B cell (primary cell): ENCODE data around the gene HIP1. TPM values are rescaled to one million over a fixed set of nuclear protein-coding genes. Genes with fewer than 3 reads are reported as not detected.

ENCODE experiments used
- ATAC-seq: fragments of 200-7000 bp; cut with Tn5 transposase; one replicate; pipeline ENCODE4 v1.10.0; 2021; ENCODE audit warnings: low read depth, mild to moderate bottlenecking, moderate number of reproducible peaks, moderate library complexity
- CTCF ChIA-PET: fragments of 350-600 bp; sonication (Branson Sonifier 250); formaldehyde crosslinking; loops from one replicate; lab custom pipeline; 2021; ENCODE audit warnings: antibody characterized with exemption, inconsistent platforms; lab: Charles Lee
- POLR2A ChIA-PET: fragments of 350-600 bp; sonication (Branson Sonifier 250); formaldehyde crosslinking; loops from one replicate; lab custom pipeline; 2021; ENCODE audit warnings: antibody characterized with exemption; lab: Charles Lee
- DNase-seq: peaks from one replicate; pipeline ENCODE4 v3.0.0; 2013
- H2AFZ ChIP-seq: 2 replicates; pipeline ENCODE4 v1.6.1; 2012; ENCODE audit warnings: mild to moderate bottlenecking, low read depth, low read length; ENCODE audit not compliant: insufficient read depth, poor library complexity, severe bottlenecking
- H3K27ac ChIP-seq, 2 donors: 1 replicate in 1 of 2; 2 replicates in 1 of 2; pipeline ENCODE4 v1.5.1; 2012 to 2013; ENCODE audit warnings: low read length in 2 of 2, mild to moderate bottlenecking in 2 of 2, moderate library complexity in 1 of 2
- H3K27me3 ChIP-seq, 4 experiments: fragments of 200-600 bp in 1 of 4; sonication (generic) in 1 of 4; replicated peaks in 1 of 4; 1 replicate in 2 of 4; 2 replicates in 2 of 4; pipeline versions ENCODE4 v1.6.1 to v1.7.0; 2013 to 2016; ENCODE audit warnings: low read length in 3 of 4, mild to moderate bottlenecking in 2 of 4, mixed read lengths in 1 of 4, moderate library complexity in 1 of 4; ENCODE audit not compliant: insufficient read depth in 4 of 4, control insufficient read depth in 3 of 4; ENCODE audit errors: control extremely low read depth in 1 of 4
- H3K36me3 ChIP-seq, 2 experiments: replicated peaks in 1 of 2; 1 replicate in 1 of 2; 2 replicates in 1 of 2; pipeline versions ENCODE4 v1.6.1 to v1.7.1; 2013; ENCODE audit warnings: low read length in 1 of 2; ENCODE audit not compliant: insufficient read depth in 2 of 2, control insufficient read depth in 1 of 2; ENCODE audit errors: control extremely low read depth in 1 of 2, extremely low read depth in 1 of 2
- H3K4me1 ChIP-seq, 2 donors: fragments of 200-600 bp in 1 of 2; sonication (generic) in 1 of 2; 1 replicate in 1 of 2; 2 replicates in 1 of 2; pipeline versions ENCODE4 v1.5.1 to v1.6.1; 2013 to 2017; ENCODE audit warnings: low read length in 2 of 2; ENCODE audit not compliant: control insufficient read depth in 2 of 2, insufficient read depth in 2 of 2
- H3K4me2 ChIP-seq: replicated peaks from 2 replicates; pipeline ENCODE3; 2012; ENCODE audit warnings: mild to moderate bottlenecking, low read depth, low read length; ENCODE audit not compliant: poor library complexity, severe bottlenecking
- H3K4me3 ChIP-seq, 5 experiments: fragments of 200-600 bp in 1 of 5; sonication (generic) in 1 of 5; 1 replicate in 3 of 5; 2 replicates in 2 of 5; pipeline versions ENCODE4 v1.5.1 to v1.7.0; 2011 to 2016; ENCODE audit warnings: low read length in 4 of 5, mild to moderate bottlenecking in 4 of 5, low read depth in 2 of 5, control low read depth in 1 of 5, moderate library complexity in 1 of 5; ENCODE audit not compliant: insufficient read depth in 1 of 5; ENCODE audit errors: control extremely low read depth in 1 of 5, extremely low read depth in 1 of 5
- H3K79me2 ChIP-seq: fragments of 200-600 bp; sonication (generic); one replicate; pipeline ENCODE4 v1.6.0; 2016; ENCODE audit warnings: low read length; ENCODE audit not compliant: control insufficient read depth, insufficient read depth
- H3K9ac ChIP-seq: fragments of 200-600 bp; sonication (generic); 2 replicates; pipeline ENCODE4 v1.6.1; 2017; ENCODE audit warnings: mild to moderate bottlenecking, low read length, moderate library complexity
- H3K9me3 ChIP-seq, 3 donors: one replicate each; pipeline versions ENCODE4 v1.6.1 to v1.7.1; 2013; ENCODE audit warnings: low read length in 2 of 3; ENCODE audit not compliant: control insufficient read depth in 2 of 3, insufficient read depth in 1 of 3; ENCODE audit errors: control extremely low read depth in 1 of 3
- H4K20me1 ChIP-seq: 2 replicates; pipeline ENCODE4 v1.6.0; 2012; ENCODE audit warnings: mild to moderate bottlenecking, low read length; ENCODE audit not compliant: insufficient read depth, control insufficient read depth, poor library complexity, severe bottlenecking
- H3K27ac Mint-ChIP-seq: one replicate; pipeline ENCODE4 v1.8.0; 2021; ENCODE audit warnings: mixed read lengths
- H3K27me3 Mint-ChIP-seq: one replicate; pipeline ENCODE4 v1.8.0; 2021; ENCODE audit warnings: mixed read lengths
- H3K4me1 Mint-ChIP-seq: one replicate; pipeline ENCODE4 v1.8.0; 2021; ENCODE audit warnings: mixed read lengths
- H3K4me3 Mint-ChIP-seq: one replicate; pipeline ENCODE4 v1.8.0; 2021; ENCODE audit warnings: mixed read lengths
- H3K9me3 Mint-ChIP-seq: one replicate; pipeline ENCODE4 v1.8.0; 2022; ENCODE audit warnings: mixed read lengths; ENCODE audit not compliant: insufficient read depth
- CTCF ChIP-seq: fragments of 200-600 bp; IDR thresholded peaks from one replicate; pipeline ENCODE4 v1.8.0; 2022; ENCODE audit warnings: antibody characterized with exemption, mild to moderate bottlenecking
- EZH2 ChIP-seq: IDR thresholded peaks from 2 replicates; pipeline ENCODE4 v1.6.1; 2012; ENCODE audit warnings: borderline replicate concordance, low read depth, mild to moderate bottlenecking, moderate library complexity, low read length; ENCODE audit not compliant: insufficient read depth, poor library complexity, severe bottlenecking
- WGBS: methylation state at CpG from one replicate; pipeline ENCODE4 v1.1.5; 2013; ENCODE audit warnings: missing lambda C conversion rate; ENCODE audit not compliant: insufficient coverage; 5-methylcytosine and 5-hydroxymethylcytosine counted together
- intact Hi-C: fragments of 100-400 bp; cut with micrococcal nuclease; formaldehyde crosslinking; loops from one replicate; pipeline ENCODE4 v1.10.0; 2022
- polyA plus RNA-seq: library from polyadenylated mRNA; depleted of rRNA; stranded (reverse); fragments of >200 nt; gene quantifications from 2 replicates; pipeline ENCODE4 v1.2.3, GENCODE V29; 2012
- total RNA-seq, 2 donors: library from RNA; stranded (reverse); fragments of 120-200 nt in 1 of 2; gene quantifications; 1 replicate in 1 of 2; 2 replicates in 1 of 2; pipeline versions ENCODE4 v1.2.3 to v1.2.4, GENCODE V29; 2013 to 2022

HIP1 gene
- total and polyA plus RNA-seq, 2 donors (not counting 1 experiment from before 2014, with no cell fraction given): 6.5 to 16.7 TPM

GRCh38 chr7:75679060-75679459 lies 59.7 kb downstream of the HIP1 start:
- POLR2A ChIA-PET: interaction anchor here (0.9 kb wide), 1 partner anchor 16 kb away, joined by 4 read pairs; no protein-coding TSS in a partner anchor
- CTCF ChIA-PET: no interaction called here
- TF ChIP-seq CTCF (no peak), EZH2 (no peak)
- H3K4me2 ChIP-seq: no peak overlapping the region
- H3K27me3 Mint-ChIP-seq: no peaks in the 10 kb centered on the region
- peaks cover 0 to 2% (median 0%) of the 10 kb centered on the region in 4 experiments for H3K27me3 ChIP-seq
- H3K4me3 Mint-ChIP-seq: no peak overlapping the region
- H3K4me3 ChIP-seq: no peak overlapping the region
- no peaks in the 10 kb centered on the region for H3K36me3 ChIP-seq
- H2AFZ ChIP-seq: no peak overlapping the region
- no peaks in the 10 kb centered on the region for H3K4me1 ChIP-seq
- peaks cover 0 to 10% (median 3%) of the 10 kb centered on the region in 3 donors for H3K9me3 ChIP-seq
- peaks cover 12% of the 10 kb centered on the region for H3K4me1 Mint-ChIP-seq
- H3K9me3 Mint-ChIP-seq: no peaks in the 10 kb centered on the region
- H3K9ac ChIP-seq: no peak overlapping the region
- no peak overlapping the region for H3K27ac ChIP-seq
- 100% methylated on average over 1 of the region's 3 CpGs for WGBS
- DNase-seq: no peak
- intact Hi-C loops: no loop called here
- H3K79me2 ChIP-seq: no peaks in the 10 kb centered on the region
- no peak overlapping the region for H3K27ac Mint-ChIP-seq
- no peak for ATAC-seq
- H4K20me1 ChIP-seq: no peaks in the 10 kb centered on the region

- Histone ChIP-seq H3K27me3 (no peaks in the 10 kb centered on the region), H3K9ac (no peak overlapping the region), H3K4me2 (no peak overlapping the region), H2AFZ (no peak overlapping the region), H3K27ac (no peak overlapping the region), H4K20me1 (no peaks in the 10 kb centered on the region), H3K9me3 (peaks cover 0 to 3% (median 0%) of the 10 kb centered on the region in 3 donors), H3K36me3 (no peaks in the 10 kb centered on the region), H3K4me3 (no peak overlapping the region), H3K4me1 (no peaks in the 10 kb centered on the region), H3K79me2 (no peaks in the 10 kb centered on the region)
- no peak overlapping the region for H3K27ac Mint-ChIP-seq
- H3K27me3 Mint-ChIP-seq: no peaks in the 10 kb centered on the region
- no peaks in the 10 kb centered on the region for H3K9me3 Mint-ChIP-seq
- intact Hi-C loops: no loop called here
- ATAC-seq (no peak), DNase-seq (no peak)
- ChIA-PET POLR2A (no interaction called here), CTCF (no interaction called here)
- no peak overlapping the region for H3K4me3 Mint-ChIP-seq
- WGBS: 67% methylated on average over 3 of the region's 4 CpGs
- no peak for TF ChIP-seq CTCF
- TF ChIP-seq EZH2: no peak
- H3K4me1 Mint-ChIP-seq: peaks cover 9% of the 10 kb centered on the region
These were observed 69.2 kb downstream of the HIP1 start for GRCh38 chr7:75669579-75669978.
